Left ventricle myocardium inferior (tissue), 1 donor: ENCODE data around the gene MAP3K7CL. TPM values are rescaled to one million over a fixed set of nuclear protein-coding genes. Genes with fewer than 3 reads are reported as not detected.

Experiments
- DNase-seq: peaks from one replicate; pipeline ENCODE4 v3.0.0-alpha.2; 2020
- H3K27ac ChIP-seq: fragments of 200-600 bp; replicated peaks from 2 replicates; pipeline ENCODE4 v1.8.0; 2021
- H3K27me3 ChIP-seq: fragments of 200-600 bp; 2 replicates; pipeline ENCODE4 v1.8.0; 2021; ENCODE audit warnings: low read depth
- H3K36me3 ChIP-seq: fragments of 200-600 bp; 2 replicates; pipeline ENCODE4 v1.8.0; 2021
- H3K4me1 ChIP-seq: fragments of 200-600 bp; 2 replicates; pipeline ENCODE4 v1.8.0; 2021
- H3K4me3 ChIP-seq: fragments of 200-600 bp; 2 replicates; pipeline ENCODE4 v1.8.0; 2021; ENCODE audit warnings: mild to moderate bottlenecking, moderate library complexity
- H3K9me3 ChIP-seq: fragments of 200-600 bp; replicated peaks from 2 replicates; pipeline ENCODE4 v1.8.0; 2021
- CTCF ChIP-seq: fragments of 200-600 bp; IDR thresholded peaks from 2 replicates; pipeline ENCODE4 v1.8.0; 2021; ENCODE audit warnings: antibody characterized with exemption, mild to moderate bottlenecking, borderline replicate concordance
- intact Hi-C: fragments of 100-400 bp; cut with micrococcal nuclease; formaldehyde crosslinking; loops from one replicate; pipeline ENCODE4 v1.11.0; 2022
- total RNA-seq: library from RNA; stranded (reverse); fragmentation: NEBNext Ultra II Directional; extraction: Animal tissue kit (Norgen Biotek cat#: 25700); gene quantifications from one replicate; pipeline ENCODE4 v1.2.1, GENCODE V29; 2021
- donor health status: DM: no; HTN: yes; CAD: no; lungs with severe emphysema.

Gene MAP3K7CL
- total RNA-seq, 1 donor from 2014 or later: 2.1 TPM

GRCh38 chr21:29146726-29147125 lies 16.3 kb downstream of the MAP3K7CL start:
- no peak for DNase-seq
- Histone ChIP-seq H3K4me1 (peaks cover 42% of the 10 kb centered on the region), H3K27me3 (no peaks in the 10 kb centered on the region), H3K27ac (peak overlapping the region; percentile 75), H3K4me3 (no peak overlapping the region), H3K36me3 (no peaks in the 10 kb centered on the region), H3K9me3 (no peaks in the 10 kb centered on the region)
- no peak for TF ChIP-seq CTCF
- intact Hi-C loops: loop anchor here (10.0 kb wide), 1 partner anchor 52 kb away; no protein-coding TSS in a partner anchor

- H3K9me3 ChIP-seq: no peaks in the 10 kb centered on the region
- intact Hi-C loops: loop anchor here (10.0 kb wide), 1 partner anchor 54 kb away; no protein-coding TSS in a partner anchor
- no peaks in the 10 kb centered on the region for H3K27me3 ChIP-seq
- no peak for DNase-seq
- no peaks in the 10 kb centered on the region for H3K36me3 ChIP-seq
- H3K27ac ChIP-seq: no peak overlapping the region
- H3K4me3 ChIP-seq: no peak overlapping the region
- no peak for TF ChIP-seq CTCF
- peaks cover 56% of the 10 kb centered on the region for H3K4me1 ChIP-seq
These were observed 18.1 kb downstream of the MAP3K7CL start for GRCh38 chr21:29148530-29148929.

GRCh38 chr21:29149808-29150425 lies 19.5 kb downstream of the MAP3K7CL start:
- Histone ChIP-seq H3K27ac (no peak overlapping the region), H3K27me3 (no peaks in the 10 kb centered on the region), H3K9me3 (no peaks in the 10 kb centered on the region), H3K4me1 (peaks cover 50% of the 10 kb centered on the region), H3K36me3 (no peaks in the 10 kb centered on the region), H3K4me3 (no peak overlapping the region)
- no peak for DNase-seq
- intact Hi-C loops: loop anchor here (10.0 kb wide), 1 partner anchor 55 kb away; no protein-coding TSS in a partner anchor
- TF ChIP-seq CTCF: no peak

GRCh38 chr21:29151931-29152330 lies 21.5 kb downstream of the MAP3K7CL start:
- no peaks in the 10 kb centered on the region for H3K9me3 ChIP-seq
- no peak overlapping the region for H3K4me3 ChIP-seq
- no peaks in the 10 kb centered on the region for H3K27me3 ChIP-seq
- no peaks in the 10 kb centered on the region for H3K36me3 ChIP-seq
- DNase-seq: no peak
- no peak overlapping the region for H3K27ac ChIP-seq
- TF ChIP-seq CTCF: no peak
- intact Hi-C loops: no loop called here
- H3K4me1 ChIP-seq: peaks cover 37% of the 10 kb centered on the region

- no peak overlapping the region for H3K27ac ChIP-seq
- H3K4me3 ChIP-seq: no peak overlapping the region
- H3K4me1 ChIP-seq: peaks cover 37% of the 10 kb centered on the region
- H3K9me3 ChIP-seq: no peaks in the 10 kb centered on the region
- TF ChIP-seq CTCF: no peak
- DNase-seq: no peak
- intact Hi-C loops: no loop called here
- no peaks in the 10 kb centered on the region for H3K36me3 ChIP-seq
- no peaks in the 10 kb centered on the region for H3K27me3 ChIP-seq
These were observed 22.5 kb downstream of the MAP3K7CL start for GRCh38 chr21:29152916-29153315.
